Epithelial cell of proximal tubule (primary cell): Measurements from ENCODE around the gene KRT76. TPM values are rescaled to one million over a fixed set of nuclear protein-coding genes. Genes with fewer than 3 reads are reported as not detected.

Experiments
- DNase-seq: peaks from one replicate; pipeline ENCODE4 v3.0.0-alpha.2; 2011; ENCODE audit warnings: low read depth
- H3K4me3 ChIP-seq: 2 replicates; pipeline ENCODE4 v1.5.1; 2011; ENCODE audit warnings: low read depth, mild to moderate bottlenecking, low read length
- total RNA-seq: library from RNA; depleted of rRNA; stranded (reverse); fragments of >200 nt; gene quantifications from 2 replicates; pipeline ENCODE4 v1.2.3, GENCODE V29; 2015
- TF ChIP-seq, protein P1 (sequence below): conservative IDR thresholded peaks from 2 replicates; pipeline ENCODE4 v1.5.1; 2012; ENCODE audit warnings: low read depth, mild to moderate bottlenecking, low read length

Gene KRT76
- total RNA-seq, 1 donor from 2014 or later: not detected

- TF ChIP-seq, protein P1, sequence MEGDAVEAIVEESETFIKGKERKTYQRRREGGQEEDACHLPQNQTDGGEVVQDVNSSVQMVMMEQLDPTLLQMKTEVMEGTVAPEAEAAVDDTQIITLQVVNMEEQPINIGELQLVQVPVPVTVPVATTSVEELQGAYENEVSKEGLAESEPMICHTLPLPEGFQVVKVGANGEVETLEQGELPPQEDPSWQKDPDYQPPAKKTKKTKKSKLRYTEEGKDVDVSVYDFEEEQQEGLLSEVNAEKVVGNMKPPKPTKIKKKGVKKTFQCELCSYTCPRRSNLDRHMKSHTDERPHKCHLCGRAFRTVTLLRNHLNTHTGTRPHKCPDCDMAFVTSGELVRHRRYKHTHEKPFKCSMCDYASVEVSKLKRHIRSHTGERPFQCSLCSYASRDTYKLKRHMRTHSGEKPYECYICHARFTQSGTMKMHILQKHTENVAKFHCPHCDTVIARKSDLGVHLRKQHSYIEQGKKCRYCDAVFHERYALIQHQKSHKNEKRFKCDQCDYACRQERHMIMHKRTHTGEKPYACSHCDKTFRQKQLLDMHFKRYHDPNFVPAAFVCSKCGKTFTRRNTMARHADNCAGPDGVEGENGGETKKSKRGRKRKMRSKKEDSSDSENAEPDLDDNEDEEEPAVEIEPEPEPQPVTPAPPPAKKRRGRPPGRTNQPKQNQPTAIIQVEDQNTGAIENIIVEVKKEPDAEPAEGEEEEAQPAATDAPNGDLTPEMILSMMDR: no peak
- no peak overlapping the region for H3K4me3 ChIP-seq
- no peak for DNase-seq
Observed at GRCh38 chr12:52778833-52779232, 1.7 kb upstream of the KRT76 start.

- no peak overlapping the region for H3K4me3 ChIP-seq
- no peak for DNase-seq
- TF ChIP-seq, protein P1: no peak
Observed at GRCh38 chr12:52777566-52777965, 421 bp upstream of the KRT76 start.

DNA sequence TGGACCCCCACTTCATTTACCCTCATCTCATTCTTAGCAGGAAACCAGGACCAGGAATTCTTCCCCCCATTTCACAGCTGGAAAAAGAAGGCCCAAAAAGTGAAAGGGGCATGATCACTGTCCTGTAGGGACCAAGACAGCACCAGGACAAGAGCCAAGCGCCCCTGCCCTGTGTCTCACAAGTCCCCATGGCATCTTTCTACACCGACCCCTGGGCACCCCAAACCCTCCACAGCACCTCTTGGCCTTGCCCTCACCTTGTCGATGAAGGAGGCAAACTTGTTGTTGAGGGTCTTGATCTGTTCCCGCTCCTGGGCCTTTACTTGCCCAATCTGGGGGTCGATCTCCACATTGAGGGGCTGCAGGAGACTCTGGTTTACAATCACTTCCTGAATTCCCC lies 710 bp downstream of the KRT76 start:
- DNase-seq: no peak
- TF ChIP-seq, protein P1: no peak

DNA sequence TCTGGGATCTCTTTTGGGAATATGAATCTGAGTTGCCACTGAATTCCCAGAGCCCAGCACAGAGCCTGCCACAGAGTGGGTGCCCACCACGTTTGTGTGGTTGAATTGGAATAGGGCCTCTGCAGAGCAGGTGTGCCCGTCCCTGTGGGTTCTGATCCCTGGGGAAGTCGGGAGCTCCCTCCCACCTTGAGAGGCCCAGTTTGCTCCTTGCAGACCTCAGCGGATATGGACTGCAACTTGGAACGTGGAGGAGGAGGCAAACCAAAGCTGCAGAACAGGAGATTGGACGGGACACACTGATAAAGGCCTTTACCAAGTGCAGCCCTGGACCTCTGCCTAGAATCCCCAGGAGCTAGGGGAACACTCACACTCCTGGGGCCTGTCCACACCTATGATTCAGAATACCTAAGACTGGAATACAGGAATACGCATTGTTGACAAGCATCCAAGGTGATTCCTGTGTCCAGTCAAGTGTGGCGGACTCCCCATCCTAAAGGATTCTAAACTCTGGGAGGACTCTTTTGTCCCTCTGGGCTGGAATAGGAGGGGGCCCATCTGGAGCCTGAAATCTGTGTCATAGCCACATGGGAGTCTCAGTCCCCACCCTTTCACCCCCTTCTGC lies 2.4 kb downstream of the KRT76 start:
- H3K4me3 ChIP-seq: no peak overlapping the region
- TF ChIP-seq, protein P1: no peak
- no peak for DNase-seq

More for the DNA sequence above, 710 bp downstream of the KRT76 start:
- no peak overlapping the region for H3K4me3 ChIP-seq

- TF ChIP-seq, protein P1: no peak
- H3K4me3 ChIP-seq: no peak overlapping the region
- DNase-seq: no peak
Observed at GRCh38 chr12:52772772-52773171, 4.4 kb downstream of the KRT76 start.

- TF ChIP-seq, protein P1: no peak
- no peak overlapping the region for H3K4me3 ChIP-seq
- no peak for DNase-seq
Observed at GRCh38 chr12:52772188-52772587, 5.0 kb downstream of the KRT76 start.

- H3K4me3 ChIP-seq: no peak overlapping the region
- TF ChIP-seq, protein P1: no peak
- no peak for DNase-seq
Observed at GRCh38 chr12:52771505-52771904, 5.6 kb downstream of the KRT76 start.
